Esophagus squamous epithelium (tissue), 5 donors: ENCODE data around the gene DUOXA1. TPM values are rescaled to one million over a fixed set of nuclear protein-coding genes. Genes with fewer than 3 reads are reported as not detected.
A peak's percentile ranks its signal among the peaks of the same experiment; 100 is the strongest.

Experiments
- DNase-seq: peaks from one replicate; lab custom pipeline; 2025; lab: John Stamatoyannopoulos, UW
- H3K27ac ChIP-seq, 4 donors: fragments of 200-600 bp; sonication (generic); one replicate each; pipeline ENCODE4 v1.5.1; 2016 to 2019; ENCODE audit warnings: mild to moderate bottlenecking in 1 of 4
- H3K27me3 ChIP-seq, 4 donors: fragments of 200-600 bp; sonication (generic); 1 replicate in 3 of 4; 2 replicates in 1 of 4; pipeline versions ENCODE4 v1.5.1 to v1.6.0; 2017 to 2021; ENCODE audit warnings: antibody characterized with exemption in 1 of 4
- H3K36me3 ChIP-seq, 3 donors: fragments of 200-600 bp; sonication (generic); one replicate each; pipeline ENCODE4 v1.5.1; 2016 to 2019
- H3K4me1 ChIP-seq, 3 donors: fragments of 200-600 bp; sonication (generic); one replicate each; pipeline ENCODE4 v1.5.1; 2017 to 2019
- H3K4me3 ChIP-seq, 4 donors: fragments of 200-600 bp; sonication (generic); 1 replicate in 3 of 4; 2 replicates in 1 of 4; pipeline ENCODE4 v1.5.1; 2016 to 2019; ENCODE audit warnings: mild to moderate bottlenecking in 2 of 4, moderate library complexity in 1 of 4
- H3K9me3 ChIP-seq, 3 donors: fragments of 200-600 bp; sonication (generic); one replicate each; pipeline ENCODE4 v1.5.1; 2016 to 2019
- CTCF ChIP-seq, 6 experiments: fragments of 450-650 bp in 4 of 6; fragments of 200-600 bp in 2 of 6; sonication (generic) in 2 of 6; IDR thresholded peaks; one replicate each; pipeline ENCODE4 v1.5.1; 2016 to 2019; ENCODE audit warnings: antibody characterized with exemption in 6 of 6, mild to moderate bottlenecking in 4 of 6, moderate library complexity in 4 of 6
- POLR2A ChIP-seq, 4 donors: fragments of 450-650 bp; IDR thresholded peaks; one replicate each; pipeline ENCODE4 v1.6.1; 2017; ENCODE audit warnings: antibody characterized with exemption in 4 of 4, mild to moderate bottlenecking in 4 of 4, moderate library complexity in 3 of 4
- WGBS, 2 donors: methylation state at CpG; one replicate each; pipeline ENCODE4 v1.1.5; 2018; 5-methylcytosine and 5-hydroxymethylcytosine counted together
- intact Hi-C: fragments of 100-400 bp; cut with DNase I; formaldehyde crosslinking; loops from one replicate; pipeline ENCODE4 v1.15.0; 2022
- total RNA-seq, 4 donors: library from RNA; depleted of rRNA; stranded (reverse); fragments of >200 nt; gene quantifications; one replicate each; pipeline ENCODE4 v1.1.0, GENCODE V29; 2016
- donor health status: DM: yes; HTN: yes; CAD: no.

DUOXA1 gene
- total RNA-seq, 4 donors from 2014 or later: 64.0 to 202 (median 134) TPM

- Histone ChIP-seq H3K4me1 (peaks cover 0 to 22% (median 4%) of the 10 kb centered on the region in 3 donors), H3K27ac (no peak overlapping the region), H3K4me3 (no peak overlapping the region), H3K36me3 (peaks cover 0 to 30% (median 0%) of the 10 kb centered on the region in 3 donors), H3K27me3 (no peaks in the 10 kb centered on the region), H3K9me3 (no peaks in the 10 kb centered on the region)
- 100% methylated on average over 7 of the region's 12 CpGs; no CpG with 5 or more reads in 1 of the 2 donors for WGBS, 2 donors
- DNase-seq: no peak
- intact Hi-C loops: no loop called here
- TF ChIP-seq POLR2A (IDR thresholded peaks at IDR 0.05): no peak
- TF ChIP-seq CTCF (IDR thresholded peaks at IDR 0.05): no peak
These were observed 42.2 kb upstream of the DUOXA1 start for GRCh38 chr15:45171912-45172311.

- intact Hi-C loops: no loop called here
- Histone ChIP-seq H3K4me1 (peaks cover 10 to 43% (median 10%) of the 10 kb centered on the region in 3 donors), H3K36me3 (peaks cover 0 to 33% (median 0%) of the 10 kb centered on the region in 3 donors), H3K9me3 (no peaks in the 10 kb centered on the region), H3K27me3 (no peaks in the 10 kb centered on the region), H3K4me3 (no peak overlapping the region), H3K27ac (peak overlapping the region in 3 of 4 donors; percentile 1 to 99 (median 6))
- DNase-seq: no peak
- TF ChIP-seq CTCF (IDR thresholded peaks at IDR 0.05) (no peak), POLR2A (IDR thresholded peaks at IDR 0.05) (no peak)
- 54 to 67% methylated on average over 3 of the region's 4 CpGs for WGBS, 2 donors
These were observed 40.2 kb upstream of the DUOXA1 start for GRCh38 chr15:45169608-45170480.

GRCh38 chr15:45168751-45169551 is 39.3 kb upstream of the DUOXA1 start:
- no peak for DNase-seq
- peak overlapping the region in 3 of 4 donors; percentile 21 to 99 (median 94) for H3K27ac ChIP-seq
- H3K4me1 ChIP-seq: peaks cover 10 to 52% (median 10%) of the 10 kb centered on the region in 3 donors
- no peaks in the 10 kb centered on the region for H3K9me3 ChIP-seq
- 77 to 78% methylated on average over 2 to 7 of the region's 9 CpGs for WGBS, 2 donors
- TF ChIP-seq POLR2A (IDR thresholded peaks at IDR 0.05) (no peak), CTCF (IDR thresholded peaks at IDR 0.05) (no peak)
- peaks cover 0 to 33% (median 0%) of the 10 kb centered on the region in 3 donors for H3K36me3 ChIP-seq
- no peak overlapping the region for H3K4me3 ChIP-seq
- no peaks in the 10 kb centered on the region for H3K27me3 ChIP-seq
- intact Hi-C loops: no loop called here

GRCh38 chr15:45168286-45168685 is 38.6 kb upstream of the DUOXA1 start:
- no peak overlapping the region for H3K4me3 ChIP-seq

More at GRCh38 chr15:45168286-45168685, 38.6 kb upstream of the DUOXA1 start:
- TF ChIP-seq POLR2A (IDR thresholded peaks at IDR 0.05) (no peak), CTCF (IDR thresholded peaks at IDR 0.05) (no peak)
- Histone ChIP-seq H3K36me3 (peaks cover 0 to 33% (median 0%) of the 10 kb centered on the region in 3 donors), H3K27ac (peak overlapping the region in 3 of 4 donors; percentile 94 to 99 (median 99)), H3K27me3 (no peaks in the 10 kb centered on the region), H3K4me1 (peaks cover 11 to 58% (median 16%) of the 10 kb centered on the region in 3 donors), H3K9me3 (no peaks in the 10 kb centered on the region)
- intact Hi-C loops: no loop called here
- DNase-seq: no peak
- WGBS, 2 donors: 100% methylated on average over 1 to 2 of the region's 4 CpGs
